Upper lobe of left lung (tissue), 4 donors: ENCODE measurements around the gene HEXIM2.

Experiments used
- CTCF ChIP-seq, 6 experiments: fragments of 450-650 bp in 4 of 6; fragments of 200-600 bp in 2 of 6; sonication (generic) in 2 of 6; IDR thresholded peaks; one replicate each; pipeline ENCODE4 v1.5.1; 2016 to 2019; ENCODE audit warnings: antibody characterized with exemption in 6 of 6
- EP300 ChIP-seq, 4 donors: sonication (generic); formaldehyde crosslinking; IDR thresholded peaks; one replicate each; pipeline ENCODE4 v1.5.1; 2017; ENCODE audit warnings: antibody characterized with exemption in 4 of 4, control low read depth in 2 of 4
- POLR2A ChIP-seq, 4 donors: fragments of 450-650 bp; IDR thresholded peaks; one replicate each; pipeline ENCODE4 v1.5.1; 2016 to 2017; ENCODE audit warnings: antibody characterized with exemption in 4 of 4, mild to moderate bottlenecking in 2 of 4

GRCh38 chr17:45130681-45131615, 30.7 kb upstream of the HEXIM2 start:
- TF ChIP-seq CTCF (IDR thresholded peaks at IDR 0.05) (no peak), POLR2A (IDR thresholded peaks at IDR 0.05) (no peak), EP300 (IDR thresholded peaks at IDR 0.05) (no peak)
